Fibroblast of lung (primary cell): ENCODE results near the gene KCP. TPM values are rescaled to one million over a fixed set of nuclear protein-coding genes. Genes with fewer than 3 reads are reported as not detected.

Source experiments
- DNase-seq, 2 donors: peaks; one replicate each; pipeline versions ENCODE4 v3.0.0 to v3.0.0-alpha.2; 2010; ENCODE audit warnings: low read depth in 2 of 2
- H2AFZ ChIP-seq: 2 replicates; pipeline ENCODE4 v1.5.1; 2012; ENCODE audit warnings: low read length, control low read depth, inconsistent platforms
- H3K27ac ChIP-seq: 2 replicates; pipeline ENCODE4 v1.5.1; 2011; ENCODE audit warnings: low read length, control low read depth; ENCODE audit not compliant: insufficient read depth
- H3K27me3 ChIP-seq: 2 replicates; pipeline ENCODE4 v1.5.1; 2011; ENCODE audit warnings: mild to moderate bottlenecking, low read length; ENCODE audit not compliant: control insufficient read depth, insufficient read depth
- H3K36me3 ChIP-seq: 2 replicates; pipeline ENCODE4 v1.5.1; 2011; ENCODE audit warnings: low read length; ENCODE audit not compliant: control insufficient read depth, insufficient read depth
- H3K4me1 ChIP-seq: 2 replicates; pipeline ENCODE4 v1.5.1; 2011; ENCODE audit warnings: low read length; ENCODE audit not compliant: control insufficient read depth, insufficient read depth; ENCODE audit errors: extremely low read depth
- H3K4me2 ChIP-seq: 2 replicates; pipeline ENCODE4 v1.5.1; 2011; ENCODE audit warnings: low read length, control low read depth; ENCODE audit not compliant: insufficient read depth; ENCODE audit errors: extremely low read depth
- H3K4me3 ChIP-seq, 4 experiments: fragments of 200-600 bp in 1 of 4; sonication (generic) in 1 of 4; replicated peaks in 1 of 4; 2 replicates each; pipeline ENCODE4 v1.5.1; 2011 to 2016; ENCODE audit warnings: low read length in 4 of 4, low read depth in 3 of 4, mild to moderate bottlenecking in 3 of 4, control low read depth in 2 of 4, inconsistent platforms in 1 of 4, mixed read lengths in 1 of 4; ENCODE audit not compliant: insufficient read depth in 1 of 4; ENCODE audit errors: control extremely low read depth in 1 of 4
- H3K79me2 ChIP-seq: 2 replicates; pipeline ENCODE4 v1.5.1; 2012; ENCODE audit warnings: mild to moderate bottlenecking, low read length, inconsistent platforms; ENCODE audit not compliant: control insufficient read depth, insufficient read depth
- H3K9ac ChIP-seq: 2 replicates; pipeline ENCODE4 v1.5.1; 2011; ENCODE audit warnings: mild to moderate bottlenecking, low read length, control low read depth; ENCODE audit not compliant: insufficient read depth
- H3K9me3 ChIP-seq: 2 replicates; pipeline ENCODE4 v1.5.1; 2012; ENCODE audit warnings: low read depth, low read length; ENCODE audit not compliant: control insufficient read depth, insufficient read depth
- H4K20me1 ChIP-seq: 2 replicates; pipeline ENCODE4 v1.5.1; 2011; ENCODE audit warnings: low read length; ENCODE audit not compliant: control insufficient read depth, insufficient read depth; ENCODE audit errors: extremely low read depth
- EZH2 ChIP-seq: IDR thresholded peaks from 2 replicates; pipeline ENCODE4 v1.5.1; 2012; ENCODE audit warnings: low read length, control low read depth, mild to moderate bottlenecking; ENCODE audit errors: missing control alignments
- polyA plus RNA-seq, 2 donors: library from polyadenylated mRNA; depleted of rRNA in 1 of 2; stranded (reverse) in 1 of 2; unstranded in 1 of 2; fragments of >200 nt; gene quantifications; 2 replicates each; pipeline ENCODE4 v1.2.1, GENCODE V29; 2011 to 2012; ENCODE audit warnings: missing spikeins in 1 of 2
- total RNA-seq: library from RNA; depleted of rRNA; stranded (reverse); fragments of >200 nt; gene quantifications from 2 replicates; pipeline ENCODE4 v1.2.1, GENCODE V29; 2014
- TF ChIP-seq, protein P1 (sequence below), 2 donors: IDR thresholded peaks in 1 of 2; conservative IDR thresholded peaks in 1 of 2; 1 replicate in 1 of 2; 2 replicates in 1 of 2; pipeline ENCODE4 v1.5.1; 2011 to 2012; ENCODE audit warnings: low read length in 2 of 2, control low read depth in 1 of 2, inconsistent platforms in 1 of 2, low read depth in 1 of 2, mild to moderate bottlenecking in 1 of 2

Gene KCP
- total and polyA plus RNA-seq, 2 donors (not counting 1 experiment from before 2014, with no cell fraction given): 0.08 to 0.50 TPM

DNA sequence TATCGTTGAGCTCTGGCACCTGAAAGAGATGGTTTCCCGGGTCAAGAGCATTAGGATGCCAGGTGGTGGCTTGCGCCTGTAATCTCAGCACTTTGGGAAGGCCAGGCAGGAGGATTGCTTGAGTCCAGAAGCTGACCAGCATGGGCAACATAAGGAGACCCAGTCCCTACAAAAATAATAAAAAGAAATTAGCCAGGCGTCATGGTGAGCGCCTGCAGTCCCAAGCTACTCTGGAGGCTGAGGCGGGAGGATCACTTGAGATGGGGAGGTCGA is 6.1 kb upstream of the KCP start:
- Histone ChIP-seq H3K79me2 (no peaks in the 10 kb centered on the region), H3K4me3 (no peak overlapping the region), H2AFZ (no peak overlapping the region), H3K36me3 (no peaks in the 10 kb centered on the region), H3K27me3 (peaks cover 44% of the 10 kb centered on the region), H3K4me1 (no peaks in the 10 kb centered on the region), H3K9ac (no peak overlapping the region), H3K27ac (no peak overlapping the region), H3K9me3 (no peaks in the 10 kb centered on the region), H3K4me2 (no peak overlapping the region), H4K20me1 (no peaks in the 10 kb centered on the region)
- no peak for DNase-seq
- TF ChIP-seq, protein P1, sequence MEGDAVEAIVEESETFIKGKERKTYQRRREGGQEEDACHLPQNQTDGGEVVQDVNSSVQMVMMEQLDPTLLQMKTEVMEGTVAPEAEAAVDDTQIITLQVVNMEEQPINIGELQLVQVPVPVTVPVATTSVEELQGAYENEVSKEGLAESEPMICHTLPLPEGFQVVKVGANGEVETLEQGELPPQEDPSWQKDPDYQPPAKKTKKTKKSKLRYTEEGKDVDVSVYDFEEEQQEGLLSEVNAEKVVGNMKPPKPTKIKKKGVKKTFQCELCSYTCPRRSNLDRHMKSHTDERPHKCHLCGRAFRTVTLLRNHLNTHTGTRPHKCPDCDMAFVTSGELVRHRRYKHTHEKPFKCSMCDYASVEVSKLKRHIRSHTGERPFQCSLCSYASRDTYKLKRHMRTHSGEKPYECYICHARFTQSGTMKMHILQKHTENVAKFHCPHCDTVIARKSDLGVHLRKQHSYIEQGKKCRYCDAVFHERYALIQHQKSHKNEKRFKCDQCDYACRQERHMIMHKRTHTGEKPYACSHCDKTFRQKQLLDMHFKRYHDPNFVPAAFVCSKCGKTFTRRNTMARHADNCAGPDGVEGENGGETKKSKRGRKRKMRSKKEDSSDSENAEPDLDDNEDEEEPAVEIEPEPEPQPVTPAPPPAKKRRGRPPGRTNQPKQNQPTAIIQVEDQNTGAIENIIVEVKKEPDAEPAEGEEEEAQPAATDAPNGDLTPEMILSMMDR (conservative IDR thresholded peaks at IDR 0.05 in 1 of 2, IDR thresholded peaks at IDR 0.05 in 1 of 2; ENCODE audit: low read depth in 1 of 2, low read length in 2 of 2): no peak
- TF ChIP-seq EZH2: no peak

DNA sequence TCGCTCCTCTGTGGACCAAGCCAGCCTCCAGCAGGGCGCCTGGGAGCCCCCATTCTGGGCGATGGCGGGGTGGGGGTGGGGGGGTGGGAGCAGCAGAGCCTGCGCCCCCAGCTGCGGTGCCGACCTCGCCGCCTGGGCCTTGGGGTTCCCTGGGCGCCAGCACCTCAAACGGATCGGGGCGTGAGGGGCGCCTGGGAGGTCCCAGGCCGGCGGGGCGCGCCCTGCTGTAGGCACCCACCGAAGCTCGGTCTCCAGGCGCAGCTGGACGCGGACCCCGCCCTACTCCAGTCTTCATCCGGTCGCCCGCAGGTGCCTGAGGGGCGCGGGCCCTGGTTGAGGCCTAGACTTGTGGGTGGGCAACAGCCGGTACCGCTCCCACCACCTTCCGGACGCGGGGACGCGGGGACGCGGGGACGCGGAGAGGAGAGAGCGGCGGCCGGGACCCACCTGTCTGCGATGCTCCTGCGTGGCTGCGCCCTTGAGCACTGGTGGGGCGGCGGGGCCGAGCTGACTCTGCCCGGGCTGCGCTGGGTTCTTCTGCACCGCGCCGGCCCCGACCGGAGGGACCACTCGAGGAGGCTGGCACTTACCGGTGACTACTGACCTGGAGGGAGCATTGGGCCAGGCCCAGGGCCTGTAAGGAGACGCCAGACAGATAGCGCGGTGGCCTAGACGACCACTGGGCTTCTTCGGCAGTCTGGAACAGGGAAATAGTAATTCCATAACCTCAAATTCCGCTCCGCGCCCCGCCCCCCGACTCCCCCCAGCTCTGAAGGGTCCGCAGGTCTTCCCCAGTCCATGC is 5.5 kb upstream of the KCP start:
- Histone ChIP-seq H3K9me3 (no peaks in the 10 kb centered on the region), H4K20me1 (no peaks in the 10 kb centered on the region), H3K9ac (no peak overlapping the region), H3K27ac (no peak overlapping the region), H3K27me3 (peaks cover 44% of the 10 kb centered on the region), H3K79me2 (no peaks in the 10 kb centered on the region), H2AFZ (no peak overlapping the region), H3K4me1 (no peaks in the 10 kb centered on the region), H3K4me3 (no peak overlapping the region), H3K36me3 (no peaks in the 10 kb centered on the region), H3K4me2 (no peak overlapping the region)
- no peak for DNase-seq
- no peak for TF ChIP-seq EZH2

DNA sequence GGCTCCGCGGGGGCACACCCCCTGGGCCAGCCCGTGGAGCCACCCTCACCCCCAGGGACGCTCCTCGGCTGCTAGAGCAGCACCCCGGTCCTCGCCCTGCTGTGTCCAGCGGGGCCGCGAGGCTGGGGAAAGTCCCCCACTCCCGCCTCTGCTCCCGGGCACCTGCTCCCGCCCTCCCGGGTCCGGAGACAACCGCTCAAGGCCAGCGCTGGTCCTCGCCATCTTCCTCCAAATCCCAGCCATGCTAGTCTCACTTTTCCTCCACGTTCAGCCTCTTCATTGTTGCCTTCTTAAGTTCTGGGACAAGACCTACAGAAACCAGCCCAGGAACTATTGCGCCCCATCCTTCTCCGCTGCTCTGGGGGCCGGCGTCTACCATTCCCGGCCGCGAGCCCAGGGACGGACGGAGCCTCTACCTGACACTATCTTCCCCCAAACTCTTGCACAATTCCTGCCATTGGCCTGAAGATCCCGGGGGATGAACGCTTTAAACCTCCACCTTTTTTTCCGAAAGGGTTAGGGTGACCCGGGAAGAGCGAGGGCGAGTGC is 4.8 kb upstream of the KCP start:
- peak; percentile 75 for TF ChIP-seq EZH2
- TF ChIP-seq, protein P1 (conservative IDR thresholded peaks at IDR 0.05 in 1 of 2, IDR thresholded peaks at IDR 0.05 in 1 of 2; ENCODE audit: low read depth in 1 of 2, low read length in 2 of 2): no peak
- no peak overlapping the region for H3K4me2 ChIP-seq
- H3K27me3 ChIP-seq: peaks cover 38% of the 10 kb centered on the region
- H3K27ac ChIP-seq: no peak overlapping the region
- no peaks in the 10 kb centered on the region for H3K79me2 ChIP-seq
- H3K9me3 ChIP-seq: no peaks in the 10 kb centered on the region
- DNase-seq: no peak
- H2AFZ ChIP-seq: no peak overlapping the region
- H3K9ac ChIP-seq: no peak overlapping the region
- no peaks in the 10 kb centered on the region for H4K20me1 ChIP-seq
- no peak overlapping the region for H3K4me3 ChIP-seq
- no peaks in the 10 kb centered on the region for H3K4me1 ChIP-seq
- no peaks in the 10 kb centered on the region for H3K36me3 ChIP-seq
